T follicular helper cell (primary cell): ENCODE data around the gene PLEKHG4.
A peak's percentile ranks its signal among the peaks of the same experiment; 100 is the strongest.

Experiments used
- DNase-seq: peaks from one replicate; pipeline ENCODE4 v3.0.0-alpha.2; 2020; ENCODE audit warnings: low read depth

Gene PLEKHG4

DNA sequence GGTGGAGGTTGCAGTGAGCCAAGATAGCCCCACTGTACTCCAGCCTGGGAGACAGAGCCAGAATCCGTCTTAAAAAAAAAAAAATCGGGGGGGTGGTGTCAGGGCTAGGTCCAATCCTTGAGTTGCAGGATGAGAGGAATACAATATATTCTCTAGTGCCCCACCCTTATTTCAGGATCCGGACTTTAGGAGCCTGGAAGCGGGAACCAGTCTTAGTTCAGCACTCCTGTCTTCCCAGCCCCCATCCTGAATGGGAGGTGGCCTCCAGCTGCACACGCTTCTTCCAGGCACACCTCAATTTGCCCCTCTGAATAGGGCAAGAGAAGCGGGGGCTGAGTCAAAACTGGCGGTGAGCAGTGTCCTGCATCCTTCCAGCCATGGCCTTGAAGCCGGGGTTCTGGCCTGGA, 33.7 kb upstream of the PLEKHG4 start:
- no peak for DNase-seq

DNA sequence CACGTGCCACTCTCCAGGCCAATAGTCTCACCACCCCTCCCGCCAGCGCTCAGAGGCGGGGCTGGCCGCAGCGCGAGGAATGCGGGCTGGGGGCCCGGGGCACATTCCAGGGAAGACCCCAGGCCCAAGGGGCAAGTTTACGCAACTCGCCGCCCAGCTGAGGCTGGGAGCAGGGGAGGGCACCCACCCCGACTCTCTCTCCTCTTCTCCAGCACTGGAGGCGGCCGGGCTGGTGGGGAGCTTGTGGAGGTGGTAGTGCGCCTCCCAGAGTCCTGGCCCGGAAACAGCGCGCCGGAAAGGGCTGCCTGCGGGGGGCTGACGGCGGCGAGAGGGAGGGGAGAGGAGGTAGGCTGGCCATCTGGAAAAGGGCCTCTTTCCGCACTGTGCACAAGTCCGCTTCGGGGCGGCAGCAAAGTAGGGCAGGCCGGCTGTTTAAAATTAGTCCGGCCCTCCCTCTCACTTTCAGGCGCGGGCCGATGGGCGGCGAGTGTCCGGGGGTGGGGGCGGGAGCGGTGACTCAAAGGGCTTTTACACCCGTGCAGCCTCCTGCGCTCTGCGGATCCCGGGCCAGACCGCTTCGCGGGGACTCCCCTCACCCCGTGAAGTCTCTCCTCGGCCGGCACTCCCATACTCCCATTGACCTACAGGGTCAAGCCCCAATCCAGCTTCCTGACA, 33.1 kb upstream of the PLEKHG4 start:
- no peak for DNase-seq

DNA sequence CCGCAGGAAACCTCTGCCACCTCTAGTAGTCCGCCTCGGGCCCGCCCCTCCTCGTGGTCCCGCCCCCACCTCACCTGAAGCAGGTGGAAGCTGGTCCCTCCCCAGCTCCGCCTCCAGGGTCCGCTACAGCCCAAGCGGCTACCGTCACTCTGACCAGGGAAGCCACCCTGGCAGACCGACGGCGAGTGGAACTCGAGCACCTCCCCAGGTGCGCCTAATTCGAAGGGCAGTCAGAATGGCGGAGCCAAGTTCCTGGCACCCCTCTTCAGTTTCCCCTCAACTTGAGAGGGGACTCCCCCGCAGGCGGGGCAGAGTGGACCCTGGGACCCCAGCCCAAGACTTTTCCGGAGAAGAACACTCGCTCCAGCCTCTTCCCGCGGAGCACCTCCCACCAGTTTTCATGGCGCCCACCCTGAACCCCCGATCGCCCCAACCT, 32.6 kb upstream of the PLEKHG4 start:
- no peak for DNase-seq

DNA sequence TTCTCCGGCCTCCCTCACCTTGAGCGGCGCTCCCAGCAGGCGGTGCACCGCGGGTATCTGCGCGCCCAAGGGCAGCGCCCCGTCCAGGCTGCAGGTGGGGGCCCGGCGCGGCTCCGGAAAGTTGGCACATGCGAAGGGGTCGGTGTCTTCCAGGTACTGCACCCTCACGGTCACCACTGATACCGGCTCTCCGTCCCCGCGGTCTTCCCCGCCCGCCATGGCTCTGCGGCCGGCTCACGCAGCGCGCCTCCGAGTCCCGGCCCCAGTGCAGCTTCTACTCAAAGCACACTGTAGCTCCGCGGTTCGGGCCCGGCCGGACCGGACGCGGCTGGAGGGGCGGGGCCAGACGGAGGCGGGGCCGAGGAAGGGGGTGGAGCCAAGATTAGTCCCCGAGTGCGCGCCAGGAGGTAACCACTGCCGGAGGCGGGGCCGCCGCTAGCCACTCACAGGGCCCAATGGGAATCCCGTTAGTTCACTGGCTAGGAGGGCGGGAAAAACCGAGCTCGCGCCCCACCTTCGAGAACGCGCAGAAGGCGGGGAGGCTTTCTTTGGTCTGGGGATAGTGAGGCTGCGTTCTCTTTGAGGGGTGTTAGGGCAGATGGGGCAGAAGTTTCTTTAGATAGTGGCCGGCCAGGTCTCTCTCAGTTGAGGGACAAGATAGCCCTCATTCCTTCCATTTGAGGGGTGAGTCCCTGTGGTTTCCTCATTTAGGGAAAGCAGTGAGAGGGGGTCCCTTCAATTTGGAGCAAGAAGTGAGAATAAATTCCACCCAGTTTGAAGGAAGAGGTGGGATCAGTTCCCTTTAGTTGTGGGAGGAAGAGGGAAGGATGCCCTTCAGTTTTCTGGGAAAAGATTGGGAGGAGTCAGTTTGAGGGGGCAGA, 31.9 kb upstream of the PLEKHG4 start, which contains the start of gene FHOD1:
Gene FHOD1 (minus strand): TSS at position 290 of the 881 bp plus-strand sequence. CDS start 71 bp downstream, at position 219.
- DNase-seq = peak; percentile 90

DNA sequence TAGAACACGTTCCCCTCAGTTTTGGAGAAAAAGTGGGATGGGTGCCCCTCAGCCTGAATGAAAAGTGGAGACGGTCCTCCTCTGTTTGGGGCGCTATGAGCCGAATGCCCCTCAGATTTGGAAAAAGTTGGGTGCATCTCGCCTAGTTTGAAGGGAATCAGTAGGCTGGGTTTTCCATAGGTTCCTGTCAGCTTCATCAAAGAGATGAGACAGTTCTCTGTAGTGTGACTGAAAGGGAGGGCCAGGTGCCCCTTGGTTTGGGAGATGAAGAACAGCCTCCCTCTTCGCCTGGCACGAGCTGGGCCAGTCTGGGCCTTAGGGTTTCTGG, 31.3 kb upstream of the PLEKHG4 start:
- no peak for DNase-seq

DNA sequence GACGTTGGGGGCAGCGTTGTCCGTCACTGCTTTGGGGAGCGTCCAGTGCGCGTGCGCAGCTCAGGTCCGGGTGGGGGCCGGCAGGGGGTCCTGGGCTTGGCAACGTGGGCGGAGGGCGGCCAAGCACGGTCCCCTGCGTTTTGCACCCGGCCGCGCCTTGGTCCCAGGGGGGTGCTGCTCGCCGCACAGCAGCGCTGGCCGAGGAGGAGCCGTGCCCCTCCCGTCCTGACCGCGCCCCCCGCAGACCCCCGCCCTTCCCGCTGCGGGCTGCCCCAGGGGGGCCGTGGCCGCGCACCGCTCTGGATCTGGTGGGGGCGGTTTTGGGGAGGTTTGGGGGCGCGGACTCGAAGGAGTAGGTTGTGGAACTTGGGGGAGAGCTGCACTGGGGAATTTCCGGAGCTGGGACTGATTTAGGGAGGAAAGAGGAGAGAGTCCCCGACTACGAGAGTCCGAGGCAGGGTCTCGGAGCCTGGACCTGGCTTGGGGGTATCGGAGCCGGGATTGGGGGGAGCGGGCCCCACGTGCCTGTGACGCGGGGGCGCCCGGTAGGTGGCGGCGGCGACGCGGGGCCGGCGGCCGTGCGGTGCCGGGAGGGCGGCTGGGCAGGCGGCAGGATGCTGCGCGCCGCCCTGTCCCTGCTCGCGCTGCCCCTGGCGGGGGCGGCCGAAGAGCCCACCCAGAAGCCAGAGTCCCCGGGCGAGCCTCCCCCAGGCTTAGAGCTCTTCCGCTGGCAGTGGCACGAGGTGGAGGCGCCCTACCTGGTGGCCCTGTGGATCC, 30.7 kb upstream of the PLEKHG4 start, which contains the start of gene SLC9A5:
Gene SLC9A5 (plus strand): TSS at position 579 of the 777 bp plus-strand sequence. CDS start 36 bp downstream, at position 615.
- no peak for DNase-seq

DNA sequence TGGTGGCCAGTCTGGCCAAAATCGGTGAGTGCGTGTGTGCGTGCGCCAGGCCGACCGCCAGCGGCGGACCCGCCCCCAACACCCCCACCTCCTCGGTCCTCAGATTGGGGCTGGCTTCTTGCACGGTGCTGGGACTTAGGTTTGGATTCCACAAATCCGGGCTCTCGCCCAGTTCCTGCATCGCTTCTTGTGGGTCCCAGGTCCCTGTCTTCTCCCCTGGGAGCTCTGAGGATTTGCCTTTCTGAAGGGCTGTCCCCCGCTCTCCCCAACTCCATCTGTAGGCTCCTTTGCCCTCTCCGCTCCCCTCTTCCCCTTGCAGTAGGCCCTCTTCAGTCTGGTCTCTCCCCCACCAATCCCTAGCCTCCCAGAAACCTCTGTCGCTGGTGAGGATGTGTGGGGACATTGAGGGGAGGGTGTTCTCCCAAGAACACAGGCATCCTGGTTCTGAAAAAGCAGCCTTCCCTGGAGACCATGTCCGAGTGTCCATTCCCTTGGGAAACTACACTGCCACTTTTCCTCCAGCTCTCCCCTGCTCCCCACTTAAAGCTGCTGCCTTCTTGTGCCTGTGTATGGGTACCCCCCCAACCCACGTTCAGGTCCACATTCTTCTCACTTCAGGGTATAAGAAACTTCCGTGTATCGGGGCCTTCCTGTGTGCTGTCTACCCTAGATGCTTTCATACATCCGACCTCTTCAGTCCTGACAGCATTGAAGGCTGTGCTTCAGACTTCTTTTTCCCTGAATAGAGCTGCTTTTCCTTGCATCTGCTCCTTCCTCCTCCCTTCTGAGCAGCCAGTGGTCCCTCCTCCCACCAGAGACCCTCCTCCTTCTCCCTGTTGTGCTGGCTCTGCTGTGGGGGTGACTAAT, 29.9 kb upstream of the PLEKHG4 start:
- no peak for DNase-seq

DNA sequence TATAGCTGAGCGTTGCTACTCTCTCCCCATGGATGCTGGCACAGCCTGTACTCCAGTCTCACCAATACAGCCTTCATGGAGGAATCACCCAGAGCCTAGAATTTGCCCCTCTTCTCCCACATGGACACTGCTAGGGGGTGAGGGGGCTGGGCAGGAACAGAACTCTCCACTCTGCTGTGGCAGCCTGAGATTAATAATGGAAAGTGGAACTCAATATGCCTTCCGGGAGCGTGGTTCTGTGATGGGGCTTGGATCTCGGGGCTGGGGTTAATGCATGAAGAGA, 29.3 kb upstream of the PLEKHG4 start:
- DNase-seq = no peak

DNA sequence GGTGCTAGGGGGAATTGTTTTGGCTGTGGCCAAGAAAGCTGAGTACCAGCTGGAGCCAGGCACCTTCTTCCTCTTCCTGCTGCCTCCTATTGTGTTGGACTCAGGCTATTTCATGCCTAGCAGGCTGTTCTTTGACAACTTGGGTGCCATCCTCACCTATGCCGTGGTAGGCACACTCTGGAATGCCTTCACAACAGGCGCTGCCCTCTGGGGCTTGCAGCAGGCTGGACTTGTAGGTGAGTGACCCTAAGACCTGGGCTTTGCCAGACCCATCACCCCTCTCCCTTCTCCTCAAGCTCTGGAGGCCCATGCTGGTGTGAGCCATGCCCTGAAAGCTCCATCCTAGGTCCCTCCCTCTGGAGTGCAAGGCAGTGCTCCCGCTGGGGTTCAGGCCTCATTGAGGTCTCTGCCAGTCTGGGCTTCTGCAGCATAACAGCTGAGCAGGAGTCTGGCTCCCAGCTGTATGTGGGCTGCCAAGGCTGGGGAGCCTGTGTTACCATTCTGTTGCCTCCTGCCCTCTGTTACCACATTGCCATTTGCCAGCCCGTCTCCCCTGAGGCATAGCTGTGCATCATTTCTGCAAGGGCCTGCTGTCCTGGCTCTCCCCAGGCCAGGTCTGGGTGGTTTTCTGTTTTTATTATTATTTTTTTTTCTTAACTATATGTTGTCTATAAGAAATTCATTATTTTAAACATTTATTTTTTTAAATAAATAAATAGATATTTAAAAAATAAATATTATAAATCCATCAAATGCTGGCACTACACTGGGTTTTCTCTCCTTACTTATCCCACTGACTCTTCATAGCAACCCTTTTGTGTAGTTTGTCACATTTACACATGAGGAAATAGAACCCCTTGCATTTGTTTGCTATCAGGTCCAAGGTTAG, 26.5 kb upstream of the PLEKHG4 start:
- no peak for DNase-seq

DNA sequence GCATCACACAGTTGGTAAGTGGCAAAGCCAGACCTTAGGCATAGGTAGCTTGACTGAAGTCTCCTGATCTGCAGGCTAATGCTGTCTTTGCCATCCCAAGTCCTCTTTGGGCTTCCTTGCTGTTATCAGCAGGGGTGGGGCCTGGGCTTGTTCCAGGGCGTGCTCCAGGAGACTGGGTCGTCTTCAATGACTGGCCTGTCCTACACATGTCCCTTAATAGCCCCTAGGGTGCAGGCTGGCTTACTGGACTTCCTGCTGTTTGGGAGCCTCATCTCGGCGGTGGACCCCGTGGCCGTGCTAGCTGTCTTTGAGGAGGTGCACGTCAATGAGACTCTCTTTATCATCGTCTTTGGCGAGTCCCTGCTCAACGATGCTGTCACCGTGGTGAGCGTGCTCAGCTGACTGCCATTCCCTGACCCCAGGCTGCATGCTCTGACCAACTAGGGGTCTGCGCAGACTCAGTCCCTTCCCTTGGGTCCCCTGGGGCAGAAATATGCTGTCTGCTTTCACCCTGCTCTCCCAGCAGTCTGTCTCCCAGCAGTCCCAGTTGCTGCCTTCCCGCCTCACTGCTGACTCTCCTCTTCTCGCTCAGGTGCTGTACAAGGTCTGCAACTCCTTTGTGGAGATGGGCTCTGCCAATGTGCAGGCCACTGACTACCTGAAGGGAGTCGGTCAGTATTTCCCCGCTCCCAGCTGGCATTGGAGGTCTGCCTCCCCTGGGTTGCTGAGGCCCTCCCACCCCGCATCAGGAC, 24.4 kb upstream of the PLEKHG4 start:
- no peak for DNase-seq

DNA sequence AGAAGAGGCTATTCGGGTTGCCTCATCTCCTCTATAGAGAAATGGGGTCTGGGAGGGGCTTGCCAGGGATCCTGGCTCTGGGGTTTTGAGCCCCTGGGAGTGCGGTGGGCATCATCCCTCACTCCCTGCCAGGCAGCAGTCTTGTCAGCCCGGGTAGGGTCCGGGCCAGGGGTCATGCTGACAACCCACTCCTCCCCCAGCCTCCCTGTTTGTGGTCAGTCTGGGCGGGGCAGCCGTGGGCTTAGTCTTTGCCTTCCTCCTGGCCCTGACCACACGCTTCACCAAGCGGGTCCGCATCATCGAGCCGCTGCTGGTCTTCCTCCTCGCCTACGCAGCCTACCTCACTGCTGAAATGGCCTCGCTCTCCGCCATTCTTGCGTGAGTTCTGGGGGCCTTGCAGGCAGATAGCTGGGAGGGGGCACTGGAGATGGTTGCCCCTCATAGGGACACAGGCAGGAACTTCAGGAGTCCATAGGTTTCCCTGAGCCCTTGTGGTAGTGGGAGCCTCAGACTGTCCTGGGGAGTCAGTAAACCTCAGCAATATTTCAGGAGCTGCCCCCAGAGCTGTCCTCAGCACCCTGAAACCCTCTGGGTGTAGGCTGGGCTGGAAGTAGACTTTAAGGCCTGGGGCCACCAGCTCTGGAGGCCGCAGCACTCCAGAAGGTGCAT, 23.6 kb upstream of the PLEKHG4 start:
- no peak for DNase-seq

DNA sequence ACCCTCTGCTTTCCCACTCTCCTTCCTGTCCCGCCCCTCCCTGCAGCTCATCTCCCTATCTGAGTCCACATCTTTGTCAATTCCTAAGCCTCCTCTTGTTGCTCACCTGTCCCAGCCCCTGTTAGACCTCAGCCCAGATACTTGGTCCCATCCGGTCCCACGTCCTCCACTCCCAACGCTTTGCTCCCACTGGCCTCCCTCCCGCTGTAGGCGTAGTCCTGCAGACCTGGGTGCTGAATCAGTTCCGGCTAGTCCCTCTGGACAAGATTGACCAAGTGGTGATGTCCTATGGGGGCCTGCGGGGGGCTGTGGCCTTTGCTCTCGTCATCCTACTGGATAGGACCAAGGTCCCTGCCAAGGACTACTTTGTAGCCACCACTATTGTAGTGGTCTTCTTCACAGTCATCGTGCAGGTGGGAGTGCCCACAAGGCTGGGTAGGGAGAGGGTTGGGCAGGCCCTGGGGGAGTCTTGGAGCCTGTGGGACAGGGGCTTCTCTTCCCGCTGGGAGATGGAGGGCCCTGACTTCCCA, 22.6 kb upstream of the PLEKHG4 start:
- no peak for DNase-seq

DNA sequence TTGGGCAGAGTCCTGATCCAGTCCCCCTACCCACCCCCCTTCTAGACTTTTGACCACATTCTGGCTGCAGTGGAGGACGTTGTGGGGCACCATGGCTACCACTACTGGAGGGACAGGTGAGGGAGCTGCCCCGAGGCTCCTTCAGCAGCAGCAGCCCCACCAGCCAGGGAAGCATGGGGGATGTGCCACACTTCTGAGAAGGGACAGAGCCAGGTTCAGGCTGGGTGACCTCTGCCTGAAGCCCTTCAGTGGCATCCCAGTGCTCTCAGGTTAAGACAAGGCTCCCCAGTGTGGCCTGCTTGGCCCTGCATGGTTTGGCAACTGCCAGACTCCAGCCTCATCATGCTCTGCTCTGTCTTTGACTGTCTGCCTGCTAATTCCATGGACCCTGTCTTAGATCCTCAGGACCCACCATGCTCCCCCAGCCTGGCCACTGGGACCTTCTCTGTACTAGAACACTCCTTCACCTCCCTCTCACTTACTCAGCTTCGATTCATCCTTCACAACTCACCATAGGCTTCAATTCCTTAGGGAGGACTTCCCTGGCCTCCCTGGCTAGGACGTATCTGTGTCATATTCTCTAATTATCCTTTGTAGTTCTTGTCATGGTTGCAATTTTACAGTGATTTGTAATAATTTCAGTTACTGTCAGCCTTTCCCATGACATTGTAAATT, 21.7 kb upstream of the PLEKHG4 start:
- no peak for DNase-seq

DNA sequence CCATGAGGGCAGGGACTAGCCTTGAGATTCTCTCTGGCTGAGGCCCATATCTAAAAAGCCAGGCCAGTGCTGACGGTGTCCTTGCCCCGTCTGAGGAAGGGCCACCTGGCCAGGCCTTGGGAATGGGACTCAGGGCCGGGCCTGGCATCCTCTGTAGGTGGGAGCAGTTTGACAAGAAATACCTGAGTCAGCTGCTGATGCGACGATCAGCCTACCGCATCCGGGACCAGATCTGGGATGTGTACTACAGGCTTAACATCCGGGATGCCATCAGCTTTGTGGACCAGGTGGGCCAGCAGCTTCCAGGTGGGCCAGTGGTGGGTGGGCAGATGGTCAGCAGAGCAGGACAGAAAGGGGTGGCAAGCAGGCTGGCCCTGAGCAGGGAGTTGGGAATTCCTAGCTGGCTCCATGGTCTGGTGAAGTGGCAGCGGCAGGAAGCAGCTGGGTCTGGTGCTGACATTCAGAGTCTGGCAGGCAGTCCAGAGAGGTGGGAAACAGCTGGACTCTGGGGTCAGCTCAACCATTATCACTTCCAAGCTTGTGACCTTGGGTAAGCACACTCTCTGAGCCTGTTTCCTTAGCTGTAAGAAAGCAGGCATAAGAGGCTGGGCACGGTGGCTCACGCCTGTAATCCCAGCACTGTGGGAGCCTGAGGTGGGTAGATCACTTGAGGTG, 21.0 kb upstream of the PLEKHG4 start:
- no peak for DNase-seq

DNA sequence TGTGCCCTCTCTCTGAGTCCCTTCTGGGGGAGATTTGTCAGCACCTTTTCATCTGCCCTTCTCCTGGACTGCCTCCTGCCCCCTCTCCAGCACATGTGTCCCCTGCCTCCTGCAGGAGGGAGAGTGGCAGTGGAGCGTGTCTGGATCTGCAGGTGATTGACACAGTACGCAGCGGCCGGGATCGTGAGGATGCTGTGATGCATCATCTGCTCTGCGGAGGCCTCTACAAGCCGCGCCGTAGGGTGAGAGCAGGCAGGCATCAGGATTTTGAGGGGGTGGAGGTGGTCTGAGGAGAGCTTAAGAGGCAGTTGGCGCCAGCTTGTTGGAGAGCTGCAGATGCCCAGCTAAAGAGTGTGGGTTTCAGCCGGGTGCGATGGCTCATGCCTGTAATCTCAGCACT, 19.6 kb upstream of the PLEKHG4 start:
- no peak for DNase-seq

DNA sequence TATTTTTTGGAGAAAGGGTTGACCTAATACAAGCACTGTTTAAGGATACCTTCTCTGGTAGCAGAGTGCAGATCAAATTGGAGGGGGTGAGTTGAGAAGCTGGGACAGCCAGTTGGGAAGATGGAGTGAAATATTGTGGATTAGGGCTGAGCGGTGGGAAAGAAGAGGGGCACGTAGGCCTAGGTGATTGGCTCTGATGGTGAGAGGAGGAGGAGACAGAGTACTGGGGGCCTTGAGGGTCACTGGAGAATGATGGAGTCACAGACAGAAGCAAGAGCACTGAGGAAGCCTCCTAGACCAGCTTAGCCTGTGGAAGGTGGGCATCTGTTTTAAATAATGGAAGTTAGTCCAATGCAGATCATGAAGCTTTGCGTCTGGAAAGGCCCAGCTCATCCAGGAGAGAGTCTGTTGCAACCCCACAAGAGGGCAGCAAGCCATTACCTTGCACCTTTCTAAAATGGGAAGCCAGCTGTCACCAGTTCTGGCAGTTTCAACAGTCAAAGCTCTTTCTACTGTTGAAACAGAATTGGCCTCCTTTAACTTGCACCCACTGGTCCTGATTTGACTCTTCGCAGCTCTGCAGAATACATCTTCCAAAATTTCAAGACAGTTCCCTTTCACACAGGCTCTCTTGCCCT, 18.8 kb upstream of the PLEKHG4 start:
- DNase-seq = no peak

DNA sequence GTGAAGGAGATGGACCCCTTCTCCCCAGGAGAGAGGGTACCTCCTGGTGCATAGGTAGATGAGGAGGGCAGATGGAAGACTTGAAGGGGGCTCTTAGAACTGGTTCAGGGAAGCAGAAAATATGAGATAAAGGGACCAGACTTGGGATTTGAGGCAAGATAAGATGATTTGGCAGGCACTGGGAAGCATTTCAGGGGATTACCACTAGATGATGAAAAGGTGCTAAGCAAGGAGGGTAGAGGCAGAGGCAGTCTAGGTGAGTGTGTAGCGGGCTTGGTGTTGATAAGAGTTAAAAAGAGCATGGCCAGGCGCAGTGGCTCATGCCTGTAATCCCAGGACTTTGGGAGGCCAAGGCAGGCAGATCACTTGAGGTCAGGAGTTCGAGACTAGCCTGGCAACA, 16.1 kb upstream of the PLEKHG4 start:
- DNase-seq = no peak
